NK-92 (cell line): Measurements from ENCODE around the gene TSSK2.

Experiments used
- DNase-seq: peaks from one replicate; lab custom pipeline; 2025; ENCODE audit not compliant: unreplicated experiment; lab: John Stamatoyannopoulos, UW

TSSK2 gene

GRCh38 chr22:19180234-19180633, 49.1 kb downstream of the TSSK2 start:
- DNase-seq: no peak

GRCh38 chr22:19180740-19181410, 49.8 kb downstream of the TSSK2 start:
- no peak for DNase-seq

- no peak for DNase-seq
These were observed 50.8 kb downstream of the TSSK2 start for GRCh38 chr22:19181786-19182471.
